Stimulated activated CD4-positive, alpha-beta T cell treated with anti-CD3 and anti-CD28 coated beads, Interleukin-15, amount 100 ng/mL, for 1 hour (primary cell): ENCODE results near the gene AGTRAP.

Experiments used
- DNase-seq, 2 donors: peaks; one replicate each; pipeline ENCODE4 v3.0.0-alpha.2; 2020; ENCODE audit warnings: low read depth in 1 of 2, low spot score in 1 of 2

The AGTRAP gene

DNA sequence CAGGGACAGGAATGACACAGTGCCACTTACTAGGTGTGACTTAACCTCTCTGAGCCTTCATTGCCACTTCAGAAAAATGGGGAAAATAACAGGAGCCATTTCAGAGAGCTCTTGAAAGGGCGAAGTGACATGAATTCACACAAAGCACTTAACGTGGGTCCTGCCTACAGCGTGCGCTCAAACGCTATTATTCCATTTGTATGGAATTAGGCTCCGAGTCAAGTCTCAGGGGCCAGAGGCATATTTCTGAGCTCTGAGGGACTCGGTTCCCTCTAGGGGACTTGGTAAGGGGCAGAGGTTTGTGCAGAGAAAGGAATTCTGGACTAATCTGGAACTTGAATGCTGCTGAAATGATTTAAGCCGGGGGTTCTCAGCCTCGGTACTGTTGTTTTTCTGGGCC, 30.3 kb upstream of the AGTRAP start:
- DNase-seq, result no peak

DNA sequence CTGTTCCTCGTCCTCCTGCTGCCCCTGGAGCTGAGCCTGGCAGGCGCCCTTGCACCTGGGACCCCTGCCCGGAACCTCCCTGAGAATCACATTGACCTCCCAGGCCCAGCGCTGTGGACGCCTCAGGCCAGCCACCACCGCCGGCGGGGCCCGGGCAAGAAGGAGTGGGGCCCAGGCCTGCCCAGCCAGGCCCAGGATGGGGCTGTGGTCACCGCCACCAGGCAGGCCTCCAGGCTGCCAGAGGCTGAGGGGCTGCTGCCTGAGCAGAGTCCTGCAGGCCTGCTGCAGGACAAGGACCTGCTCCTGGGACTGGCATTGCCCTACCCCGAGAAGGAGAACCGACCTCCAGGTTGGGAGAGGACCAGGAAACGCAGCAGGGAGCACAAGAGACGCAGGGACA, 29.6 kb upstream of the AGTRAP start:
- no peak for DNase-seq

DNA sequence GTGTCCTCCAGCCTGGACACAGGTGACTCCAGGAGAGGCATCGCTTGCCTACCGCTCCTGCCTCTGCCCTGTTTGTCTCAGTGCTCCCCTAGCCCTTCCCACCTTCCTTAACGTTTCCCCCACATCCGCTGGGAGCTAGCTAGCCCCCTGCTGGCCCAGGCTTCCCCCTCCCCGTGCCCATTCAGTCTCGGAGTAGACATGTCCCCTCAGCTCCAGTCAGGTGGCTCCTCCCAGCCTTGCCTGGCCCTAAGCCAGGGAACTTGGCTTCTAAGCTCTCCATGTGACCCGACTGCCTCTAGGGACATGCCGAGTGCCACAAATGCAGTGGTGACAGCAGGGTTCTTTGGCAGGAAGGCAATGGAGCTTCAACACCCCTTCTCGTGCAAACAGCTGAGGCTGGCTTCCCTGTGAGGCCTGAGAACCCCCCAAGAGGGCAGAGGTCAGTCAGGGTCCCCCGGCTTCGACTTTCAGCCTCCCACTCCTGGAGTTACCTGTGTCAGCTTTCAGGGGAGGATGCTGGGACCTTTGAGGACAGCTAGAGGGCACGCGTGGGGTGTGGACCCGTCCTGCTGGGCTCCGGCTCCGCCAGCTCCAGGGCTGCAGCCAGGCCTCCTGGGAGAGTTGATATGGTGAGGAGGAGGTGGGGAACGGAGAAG, 28.2 kb upstream of the AGTRAP start:
- DNase-seq, result no peak

DNA sequence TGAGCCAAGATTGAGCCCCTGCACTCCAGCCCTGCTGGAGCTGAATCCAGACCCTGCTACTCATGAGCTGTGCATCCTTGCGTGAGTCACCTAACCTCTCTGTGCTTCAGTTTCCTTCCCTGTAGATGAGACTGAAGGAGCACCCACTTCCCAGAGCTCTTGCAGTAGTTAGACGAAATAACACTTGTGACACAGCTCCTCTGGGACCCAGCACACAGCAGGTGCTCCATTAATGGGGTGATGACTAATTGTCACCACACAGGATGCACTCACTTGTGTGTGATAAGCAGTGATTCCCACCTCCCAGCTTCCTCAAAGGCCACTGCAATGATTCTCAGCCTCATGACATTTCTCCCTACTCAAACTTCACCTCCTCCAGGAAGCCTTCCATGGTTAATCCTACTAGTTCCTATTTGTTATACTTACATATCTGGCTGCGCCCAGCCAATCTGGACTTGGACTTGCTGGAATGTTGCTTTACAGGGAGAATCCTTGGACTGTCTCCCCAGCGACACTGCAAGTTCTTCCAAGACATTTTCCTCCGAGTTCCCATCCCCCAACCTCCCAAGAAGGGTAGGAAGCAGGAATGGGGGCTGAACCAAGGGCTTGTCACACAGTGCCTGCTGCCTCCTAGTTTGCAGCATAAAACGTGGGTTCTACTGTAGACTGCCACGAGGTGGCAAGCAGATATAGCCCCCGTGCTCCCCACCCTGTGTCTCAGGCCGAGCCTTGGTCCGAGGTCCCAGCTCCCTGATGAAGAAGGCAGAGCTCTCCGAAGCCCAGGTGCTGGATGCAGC, 27.2 kb upstream of the AGTRAP start:
- no peak for DNase-seq

DNA sequence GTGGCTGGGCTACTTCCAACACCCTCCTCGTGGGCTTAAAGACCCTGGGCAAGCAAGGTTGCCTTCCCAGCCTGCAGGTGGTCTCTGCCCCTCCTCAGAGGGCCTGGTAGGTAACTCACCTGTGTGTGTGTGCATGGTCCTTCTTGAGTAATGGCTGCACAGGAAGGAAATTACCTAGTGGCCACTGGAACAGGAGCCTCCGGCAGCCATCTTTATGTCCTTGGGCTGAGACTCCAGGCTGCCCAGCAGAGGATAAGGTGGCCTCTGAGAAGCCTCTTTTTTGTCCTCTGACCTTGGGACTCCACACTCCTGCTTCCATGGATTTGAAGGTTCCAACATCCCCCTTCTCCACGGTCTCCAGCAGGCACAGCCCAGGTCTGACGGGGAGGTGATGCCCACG, 24.4 kb upstream of the AGTRAP start:
- no peak for DNase-seq

DNA sequence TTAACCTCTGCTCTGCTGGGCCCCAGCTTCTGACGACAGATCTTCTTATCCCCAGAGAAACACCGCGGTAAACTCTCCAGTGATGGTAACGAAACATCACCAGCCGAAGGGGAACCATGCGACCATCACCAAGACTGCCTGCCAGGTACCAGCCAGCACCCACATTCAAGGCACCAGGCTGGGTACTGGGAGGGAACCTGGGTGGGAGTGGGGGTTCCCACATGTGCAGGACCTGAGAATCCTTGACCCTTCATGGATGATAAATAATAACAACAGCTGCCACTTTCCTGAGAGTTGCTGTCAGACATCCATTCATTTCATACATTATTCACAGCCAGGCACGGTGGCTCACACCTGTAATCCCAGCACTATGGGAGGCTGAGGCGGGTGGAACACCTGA, 23.7 kb upstream of the AGTRAP start:
- DNase-seq, result no peak

DNA sequence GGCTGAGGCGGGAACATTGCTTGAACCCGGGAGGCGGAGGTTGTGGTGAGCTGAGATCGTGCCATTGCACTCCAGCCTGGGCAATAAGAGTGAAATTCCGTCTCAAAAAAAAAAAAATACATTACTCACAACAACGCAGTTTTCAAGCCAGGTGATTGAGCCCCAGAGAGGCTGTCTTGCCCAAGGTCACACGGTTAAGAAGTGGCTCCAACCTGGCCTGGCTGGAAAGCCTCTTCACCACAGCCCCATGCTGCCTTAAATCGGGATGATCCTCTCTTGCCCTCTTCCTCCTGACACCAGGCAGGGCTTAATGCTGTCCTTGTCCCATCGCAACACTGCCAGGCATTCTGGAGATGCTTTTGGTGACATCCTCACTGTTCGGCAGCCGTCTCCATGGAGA, 22.8 kb upstream of the AGTRAP start:
- DNase-seq, result no peak

DNA sequence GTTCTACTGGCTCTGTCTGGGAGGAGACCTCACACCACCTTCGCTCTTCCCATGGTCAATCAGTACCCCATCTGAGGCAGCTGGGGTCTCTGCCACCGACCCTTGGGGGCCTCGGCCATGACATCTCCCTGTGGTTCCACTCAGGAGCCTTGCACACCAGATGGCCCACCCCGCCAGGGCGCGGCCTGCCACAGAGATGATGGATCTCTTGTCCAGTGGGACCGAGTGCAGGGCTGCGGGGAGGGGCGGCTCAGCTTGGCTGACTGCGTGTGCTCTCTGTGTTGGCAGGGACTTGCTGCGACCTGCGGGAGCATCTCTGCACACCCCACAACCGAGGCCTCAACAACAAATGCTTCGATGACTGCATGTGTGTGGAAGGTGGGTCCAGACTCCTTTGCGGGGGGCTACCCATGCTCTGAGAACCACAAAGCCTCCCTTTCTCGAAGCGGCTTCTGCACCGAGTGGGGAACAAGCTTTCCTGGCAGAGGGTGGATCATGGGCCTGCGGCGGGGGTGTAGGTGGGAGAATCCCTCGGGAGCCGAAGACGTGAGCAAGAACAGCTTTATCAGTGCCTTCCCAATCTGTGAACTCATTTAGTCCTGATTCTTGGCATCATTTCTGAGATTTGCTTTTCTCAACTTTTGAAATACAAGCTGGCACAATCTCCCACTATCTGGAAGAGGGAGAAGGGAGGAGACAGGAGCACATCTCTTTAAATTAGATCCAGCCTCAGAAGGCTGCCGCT, 20.9 kb upstream of the AGTRAP start:
- DNase-seq, result no peak

DNA sequence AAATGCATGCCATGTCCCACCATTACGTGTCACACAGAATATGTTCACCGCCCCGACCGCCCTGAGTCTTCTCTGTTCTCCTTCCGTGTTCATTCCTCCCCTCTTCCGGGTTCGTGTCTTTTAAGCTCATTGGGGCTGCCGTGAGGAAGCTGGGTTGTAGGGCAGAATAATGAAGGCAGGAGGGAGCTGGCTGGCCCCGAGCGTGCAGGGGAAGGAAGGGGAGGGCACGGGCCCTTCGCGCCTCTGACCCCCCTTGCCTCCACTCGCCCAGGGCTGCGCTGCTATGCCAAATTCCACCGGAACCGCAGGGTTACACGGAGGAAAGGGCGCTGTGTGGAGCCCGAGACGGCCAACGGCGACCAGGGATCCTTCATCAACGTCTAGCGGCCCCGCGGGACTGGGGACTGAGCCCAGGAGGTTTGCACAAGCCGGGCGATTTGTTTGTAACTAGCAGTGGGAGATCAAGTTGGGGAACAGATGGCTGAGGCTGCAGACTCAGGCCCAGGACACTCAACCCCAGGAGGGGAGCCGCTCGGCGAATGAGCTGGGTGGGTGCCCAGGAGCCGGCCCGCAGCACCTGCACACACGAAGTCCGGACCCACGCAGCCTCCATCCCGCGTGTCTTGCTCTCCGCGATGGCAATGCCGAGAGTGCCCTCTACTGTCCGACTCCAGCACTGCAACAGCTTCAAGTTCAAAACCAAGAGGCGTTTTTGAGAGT, 16.5 kb upstream of the AGTRAP start:
- DNase-seq, result peak; percentile 73 to 75

DNA sequence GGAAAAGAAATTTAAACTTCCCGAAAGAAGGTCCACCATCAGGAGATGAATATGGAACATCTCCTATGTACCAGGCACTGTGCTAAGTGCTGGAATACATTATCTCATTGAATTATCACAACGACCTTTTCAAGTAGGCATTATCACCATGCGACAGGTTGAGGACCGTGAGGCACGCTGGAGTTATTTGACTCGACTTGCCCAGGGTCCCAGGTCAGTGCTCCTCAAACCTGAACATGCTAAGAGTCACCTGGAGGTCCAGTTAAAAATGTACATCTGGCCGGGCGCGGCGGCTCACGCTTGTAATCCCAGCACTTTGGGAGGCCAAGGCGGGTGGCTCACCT, 15.9 kb upstream of the AGTRAP start:
- no peak for DNase-seq

DNA sequence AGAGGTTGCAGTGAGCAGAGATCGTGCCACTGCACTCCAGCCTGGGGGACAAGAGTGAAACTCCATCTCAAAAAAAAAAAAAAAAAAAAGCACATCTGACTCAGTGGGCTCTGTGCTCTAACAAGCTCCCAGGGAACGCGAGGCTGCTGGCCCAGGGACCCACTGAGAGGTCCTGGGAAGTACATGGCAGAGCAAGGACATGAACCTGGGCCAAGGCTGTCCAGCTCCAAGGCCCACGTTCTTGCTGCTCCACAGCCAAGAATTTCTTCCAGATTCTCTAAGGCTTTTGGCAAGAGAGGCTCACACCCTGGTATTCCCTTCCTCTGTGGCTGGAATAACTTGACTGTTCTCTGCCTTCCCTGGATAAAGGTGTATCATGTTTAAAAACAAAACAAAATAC, 15.4 kb upstream of the AGTRAP start:
- no peak for DNase-seq

DNA sequence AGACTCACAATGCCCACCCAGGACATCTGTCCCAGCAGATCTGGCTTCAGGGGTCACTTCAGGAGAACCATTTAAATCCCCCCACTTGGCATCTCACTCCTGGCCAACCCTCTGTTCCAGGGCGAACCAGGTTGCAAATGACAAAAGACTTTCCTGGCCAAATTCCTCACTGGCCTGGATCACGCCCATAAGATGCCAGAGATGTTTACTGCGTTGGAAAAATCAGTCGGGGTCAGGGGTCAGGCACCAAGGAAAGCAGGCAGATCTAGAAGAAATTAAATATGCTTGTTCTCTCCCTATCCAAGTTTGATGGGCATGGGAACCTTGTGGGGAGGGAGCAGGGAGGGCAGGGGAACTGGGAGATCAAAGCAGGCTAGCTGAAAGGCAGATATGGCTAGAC, 14.6 kb upstream of the AGTRAP start:
- no peak for DNase-seq

DNA sequence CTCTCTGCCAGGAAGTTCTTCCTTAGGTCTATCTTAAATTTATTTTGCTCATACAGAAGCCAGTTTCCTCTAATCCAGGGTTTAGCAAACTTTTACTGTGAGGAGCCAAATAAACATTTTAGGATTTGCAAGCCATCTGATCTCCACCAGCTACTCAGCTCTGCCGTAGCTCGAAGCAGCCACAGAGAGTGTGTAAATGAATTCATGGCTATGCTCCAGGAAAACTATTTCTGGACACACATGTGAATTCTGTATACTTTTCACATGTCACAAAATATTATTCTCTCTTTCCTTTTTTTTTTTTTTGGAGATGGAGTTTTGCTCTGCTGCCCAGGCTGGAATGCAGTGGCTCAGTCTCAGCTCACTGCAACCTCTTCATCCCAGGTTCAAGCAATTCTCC, 13.4 kb upstream of the AGTRAP start:
- DNase-seq, result no peak

DNA sequence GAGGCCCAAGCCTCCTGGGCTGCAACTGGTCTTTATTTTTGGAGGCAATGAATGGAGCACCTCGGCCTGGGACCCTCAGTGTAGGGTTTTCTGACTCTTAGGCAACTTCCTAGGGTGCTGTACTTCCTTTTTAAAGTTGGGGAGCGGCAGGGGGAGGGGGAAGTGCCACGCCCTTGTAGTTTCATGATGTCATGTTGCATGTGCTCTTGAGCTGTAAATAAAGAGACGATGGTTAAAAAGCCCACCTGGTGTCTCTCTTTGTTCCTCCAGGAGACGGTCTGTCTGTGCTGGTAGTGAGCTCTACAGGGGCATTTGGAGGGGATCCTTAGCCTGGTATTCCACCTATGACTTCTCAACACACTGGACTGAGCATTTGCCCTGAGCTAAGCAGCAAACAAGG, 10.3 kb upstream of the AGTRAP start:
- no peak for DNase-seq

DNA sequence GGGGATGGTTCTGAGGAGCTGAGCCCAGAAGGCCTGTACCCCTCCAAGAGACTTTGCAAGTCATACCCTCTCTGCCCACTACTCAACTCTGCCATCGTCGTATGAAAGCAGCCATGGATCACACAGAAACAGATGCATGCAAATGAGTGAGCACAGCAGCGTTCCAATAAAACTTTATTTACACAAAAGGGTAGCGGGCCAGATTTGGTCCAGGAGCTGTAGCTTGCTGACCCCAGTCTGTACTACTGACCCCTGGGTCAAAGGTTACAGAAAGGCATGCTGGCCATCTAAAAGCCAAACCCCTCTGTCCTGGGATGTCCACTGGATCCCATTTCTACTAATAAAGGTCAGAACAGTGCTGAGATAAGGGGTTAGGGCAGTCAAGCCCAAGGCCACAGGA, 8.8 kb upstream of the AGTRAP start:
- no peak for DNase-seq

DNA sequence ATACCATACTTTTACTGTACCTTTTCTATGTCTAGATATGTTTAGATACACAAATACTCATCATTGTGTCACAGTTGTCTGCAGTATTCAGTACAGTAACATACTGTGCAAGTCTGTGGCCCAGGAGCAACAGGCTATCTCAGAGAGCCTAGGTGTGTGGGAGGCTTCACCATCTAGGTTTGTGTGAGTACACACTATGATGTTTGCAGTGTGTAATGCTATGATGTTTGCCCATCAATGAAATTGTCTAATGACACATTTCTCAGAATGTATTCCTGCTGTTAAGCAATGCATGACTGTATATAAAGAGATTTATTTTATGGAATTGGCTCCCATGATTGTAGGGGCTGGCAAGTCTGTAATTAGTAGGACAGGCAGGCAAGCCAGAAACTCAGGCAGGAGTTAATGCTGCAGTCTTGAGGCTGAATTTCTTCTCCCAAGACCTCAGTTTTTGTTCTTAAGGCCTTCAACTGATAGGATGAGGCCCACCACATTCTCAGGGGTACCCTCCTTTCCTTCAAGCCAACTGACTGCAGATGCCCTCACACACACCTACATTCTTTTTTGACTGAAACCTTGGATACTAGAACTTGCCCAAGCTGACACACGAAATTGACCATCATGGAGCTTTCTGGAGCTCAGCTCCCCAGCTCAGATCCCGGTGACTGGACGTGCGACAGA, 7.7 kb upstream of the AGTRAP start:
- DNase-seq, result no peak

DNA sequence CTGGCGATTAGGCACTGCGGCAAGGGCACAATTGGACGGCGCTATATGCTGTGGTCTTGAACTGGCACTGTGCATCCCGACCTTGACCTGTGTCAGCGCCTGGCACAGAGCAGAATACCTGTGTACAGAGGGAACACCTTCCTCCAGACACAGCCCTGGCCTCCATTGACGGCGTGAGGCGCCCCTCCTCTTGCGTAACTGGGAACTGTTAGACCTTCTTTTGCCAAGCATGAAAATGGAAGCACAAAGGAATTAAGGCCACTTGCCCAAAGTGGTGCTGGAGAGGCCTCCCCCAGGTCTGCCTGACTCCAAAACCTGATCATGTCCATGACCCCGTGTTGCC, 6.8 kb upstream of the AGTRAP start:
- no peak for DNase-seq

DNA sequence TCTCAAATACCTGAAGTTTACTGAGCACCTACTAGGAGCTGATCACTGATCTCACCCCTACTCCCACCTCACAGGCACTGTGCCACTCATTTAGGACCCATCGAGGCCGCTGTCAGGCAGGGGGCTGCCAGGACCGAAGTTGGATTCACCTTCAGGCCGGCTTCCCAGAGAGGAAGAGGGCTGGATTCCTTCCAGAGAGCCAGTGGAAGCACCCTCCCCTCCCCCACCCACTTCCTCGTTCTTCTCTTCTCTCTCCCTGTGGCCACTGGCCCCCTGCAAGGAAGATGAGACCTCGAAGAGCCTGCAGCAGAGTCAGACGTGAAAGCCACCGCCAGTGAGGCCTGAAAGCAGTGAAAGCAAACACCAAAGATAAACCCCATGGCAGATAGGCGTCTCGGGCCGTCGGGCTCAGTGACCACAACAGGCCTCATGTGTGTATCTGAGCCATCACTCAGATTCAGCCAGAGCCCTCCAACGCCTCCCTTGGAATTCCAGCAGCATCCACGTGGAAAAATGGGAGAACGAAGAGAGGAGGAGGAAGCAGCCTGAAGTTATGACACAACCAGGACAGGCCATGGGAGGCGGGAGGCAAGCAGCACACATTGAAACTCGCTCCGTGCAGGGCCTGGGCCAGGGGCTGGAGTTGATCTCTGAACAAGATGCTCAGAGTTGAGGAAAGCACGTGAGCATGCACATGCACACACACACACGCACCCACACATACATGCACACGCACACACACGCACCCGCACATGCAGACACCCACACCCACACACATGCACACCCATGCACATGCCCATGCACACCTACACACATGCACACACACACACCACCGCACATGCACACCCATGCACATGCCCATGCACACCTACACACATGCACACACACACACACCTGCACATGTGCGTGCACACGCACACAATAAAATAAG, 6.2 kb upstream of the AGTRAP start:
- DNase-seq, result no peak

DNA sequence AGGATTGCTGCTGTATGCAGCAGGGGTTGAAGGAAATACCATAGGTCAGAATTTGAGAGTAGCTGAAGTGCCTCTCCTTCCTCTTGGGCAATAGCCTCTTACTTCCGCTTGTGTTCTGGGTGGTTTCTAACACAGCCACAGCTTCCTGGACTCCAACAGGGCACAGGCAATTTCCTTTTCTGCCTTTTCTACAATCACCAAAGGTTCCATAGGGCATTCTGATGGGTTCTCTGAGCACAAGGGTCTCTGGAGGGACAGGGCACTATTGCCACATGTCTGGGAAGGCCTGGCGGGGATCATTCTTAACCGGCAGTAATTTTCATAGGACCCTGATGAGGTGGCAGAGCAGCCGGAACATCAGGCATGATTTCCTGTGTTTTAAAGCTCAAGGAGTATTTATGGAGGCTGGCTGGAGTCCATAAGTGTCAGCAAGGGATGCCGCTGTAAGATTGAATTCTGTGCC, 5.5 kb upstream of the AGTRAP start:
- DNase-seq, result no peak

DNA sequence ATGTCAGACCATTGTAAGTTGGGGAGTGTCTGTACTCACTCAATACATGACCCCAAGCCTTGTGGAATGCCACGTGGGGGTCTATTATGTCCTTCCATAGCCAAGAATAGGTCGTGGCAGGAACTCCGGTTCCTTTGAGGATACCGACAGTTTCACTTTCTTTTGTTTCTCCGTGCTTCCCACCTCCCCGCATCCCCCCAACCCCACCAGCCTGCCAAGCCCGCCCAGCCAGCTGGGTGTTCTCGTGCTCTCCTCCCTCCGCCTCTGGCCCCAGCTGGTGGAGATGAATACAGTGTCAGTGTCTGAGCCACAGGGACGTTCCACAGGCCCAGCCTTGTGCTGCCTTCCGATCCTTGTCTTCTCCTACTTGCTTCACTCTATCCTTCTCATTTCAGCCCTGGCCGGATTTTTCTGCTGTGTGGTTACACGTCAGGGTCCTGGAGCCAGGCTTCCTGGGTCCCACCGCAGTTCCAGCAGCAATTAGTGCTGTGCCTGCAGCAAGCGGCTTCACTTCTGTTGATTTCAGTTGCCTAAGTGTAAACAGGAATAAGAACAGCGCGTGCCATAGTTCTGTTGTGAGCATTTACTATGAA, 4.1 kb upstream of the AGTRAP start:
- DNase-seq, result no peak
